HG03103 (cell line): Measurements from ENCODE around the gene ADAMTS14.
"Not testable (repeated sequence)": the region's sequence is repeated elsewhere in the genome, so short reads cannot be mapped to it uniquely, and the experiment has no call there.

Source experiments
- ATAC-seq: cut with Tn5 transposase; IDR thresholded peaks from one replicate; pipeline ENCODE4 v1.9.1; 2021; ENCODE audit warnings: low read depth; ENCODE audit not compliant: unreplicated experiment

Gene ADAMTS14

GRCh38 chr10:70762441-70763175 lies 90.3 kb downstream of the ADAMTS14 start:
- ATAC-seq = no peak

- no peak for ATAC-seq
Measured at GRCh38 chr10:70763567-70763966, 91.3 kb downstream of the ADAMTS14 start.

- no peak for ATAC-seq
Measured at GRCh38 chr10:70765794-70766594, 93.7 kb downstream of the ADAMTS14 start.

GRCh38 chr10:70768026-70768685 lies 95.8 kb downstream of the ADAMTS14 start:
- not testable (repeated sequence) for ATAC-seq

GRCh38 chr10:70769121-70769520 lies 96.8 kb downstream of the ADAMTS14 start:
- ATAC-seq = no peak

GRCh38 chr10:70770001-70770400 lies 97.7 kb downstream of the ADAMTS14 start:
- ATAC-seq = no peak

DNA sequence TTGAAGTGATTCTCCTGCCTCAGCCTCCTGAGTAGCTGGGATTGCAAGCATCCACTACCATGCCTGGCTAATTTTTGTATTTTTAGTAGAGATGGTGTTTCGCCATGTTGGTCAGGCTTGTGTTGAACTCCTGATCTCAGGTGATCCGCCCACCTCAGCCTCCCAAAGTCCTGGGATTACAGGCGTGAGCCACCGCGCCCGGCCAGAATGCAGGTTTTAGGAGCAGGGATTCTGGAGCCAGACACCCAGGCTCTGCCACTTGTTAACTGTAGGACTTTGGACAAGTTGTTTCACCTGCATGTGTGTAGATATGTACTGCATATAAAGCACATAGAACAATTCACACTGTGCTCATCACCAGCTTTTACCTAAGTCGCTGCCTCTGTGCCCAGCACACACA lies 98.2 kb downstream of the ADAMTS14 start:
- not testable (repeated sequence) for ATAC-seq

DNA sequence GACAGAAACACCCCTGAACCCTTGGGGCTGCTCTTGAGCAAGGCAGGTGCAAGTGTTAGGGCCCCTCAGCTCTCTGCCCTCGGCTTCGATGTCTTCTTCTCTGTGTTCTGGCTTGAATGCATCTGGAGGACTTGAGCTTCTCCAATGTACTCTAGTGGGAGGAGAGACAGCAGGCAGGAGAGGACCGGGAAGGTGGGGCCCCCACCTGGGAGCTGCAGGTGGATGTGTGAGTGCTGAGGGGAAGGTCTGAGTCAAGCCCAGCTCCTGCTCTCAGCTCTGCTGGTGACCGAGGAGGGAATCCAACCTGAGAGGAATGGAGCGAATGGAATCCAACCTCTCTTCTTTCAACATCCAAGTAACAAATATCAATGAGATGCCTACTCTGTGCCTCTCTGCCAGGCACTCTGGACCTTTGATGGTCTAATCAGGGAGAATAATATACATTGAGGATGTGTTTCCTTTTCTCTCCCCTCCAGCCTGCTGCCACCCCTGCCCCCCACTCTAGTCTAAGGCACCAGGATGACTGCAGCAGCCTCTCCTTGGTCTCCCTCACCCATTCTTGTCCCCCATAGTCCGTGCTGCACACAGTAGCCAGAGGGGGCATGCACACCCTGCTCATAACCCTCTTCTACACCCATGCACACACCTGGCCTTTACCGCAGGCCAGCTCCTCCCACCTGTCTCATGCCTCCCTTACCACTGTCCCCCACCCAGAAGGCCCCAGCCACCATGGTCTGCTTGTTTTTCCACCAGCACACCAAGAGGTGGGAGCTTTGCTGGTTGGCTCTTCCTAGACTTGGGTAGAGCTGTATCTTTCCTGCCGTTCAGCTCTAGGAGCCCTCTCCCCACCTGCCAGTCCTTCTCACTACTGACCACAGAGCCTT lies 99.2 kb downstream of the ADAMTS14 start:
- no peak for ATAC-seq

DNA sequence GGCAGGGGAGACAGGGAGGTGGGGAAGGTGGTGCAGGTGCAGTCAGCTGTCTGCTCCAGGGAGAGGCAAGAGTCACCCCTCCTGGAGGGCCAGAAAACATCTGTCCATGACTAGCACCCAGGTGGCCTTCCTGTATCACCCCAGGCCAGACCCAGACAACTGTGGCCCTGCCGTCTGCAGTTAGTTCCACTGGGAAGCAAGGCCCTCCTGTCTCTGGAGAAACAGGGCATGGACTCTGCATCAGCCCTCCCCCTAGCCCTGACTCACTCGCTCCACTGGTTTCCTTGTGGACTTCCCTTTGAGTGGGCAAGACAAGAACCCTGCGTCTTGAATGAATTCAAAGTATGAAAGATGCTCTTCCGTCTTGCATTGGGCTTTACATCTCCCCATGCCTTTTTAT lies 100.3 kb downstream of the ADAMTS14 start:
- ATAC-seq = no peak

- no peak for ATAC-seq
Measured at GRCh38 chr10:70773461-70773860, 101.2 kb downstream of the ADAMTS14 start.

- ATAC-seq = no peak
Measured at GRCh38 chr10:70773965-70774809, 101.9 kb downstream of the ADAMTS14 start.

DNA sequence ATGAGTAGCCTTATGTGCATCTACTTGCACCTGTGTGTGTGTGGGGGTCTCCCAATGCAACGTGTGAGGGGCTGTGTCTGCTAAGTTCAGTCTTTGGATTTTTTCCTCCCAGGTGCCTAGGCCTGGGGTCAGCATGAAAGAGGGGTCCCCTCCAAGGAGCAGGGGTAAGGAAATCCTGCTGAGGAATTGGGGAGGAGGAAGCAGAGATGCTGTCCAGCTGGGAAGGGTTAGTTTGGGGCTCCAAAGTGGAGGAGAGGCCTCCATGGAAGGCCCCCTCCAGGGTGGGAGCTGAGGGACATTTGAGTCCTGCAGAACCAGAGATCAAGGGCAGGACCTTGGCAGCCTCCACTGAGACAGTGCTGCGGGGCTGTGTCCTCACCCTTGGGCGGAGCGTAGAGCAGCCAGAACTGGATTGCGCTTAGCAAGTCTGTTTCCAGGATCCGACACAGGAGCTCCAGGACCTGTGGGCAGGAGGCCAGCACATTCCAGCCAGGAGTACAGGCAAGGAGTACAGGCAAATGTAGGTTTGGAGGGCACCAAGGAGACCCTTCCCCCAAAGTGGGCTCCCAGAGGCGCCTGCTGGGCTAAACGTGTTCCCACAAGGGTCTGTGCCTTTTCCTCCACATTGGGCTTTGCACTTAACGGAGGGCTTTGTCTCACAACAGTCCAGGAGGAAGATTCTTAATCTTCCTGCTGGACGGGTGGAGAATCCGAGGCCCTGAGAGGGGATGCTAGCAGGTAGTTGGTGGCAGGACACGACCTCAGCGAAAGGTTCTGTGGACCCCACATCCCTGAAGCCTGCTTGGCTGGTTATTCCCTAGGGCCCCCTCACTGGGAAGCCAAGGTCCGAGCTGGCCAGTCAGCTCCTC lies 102.7 kb downstream of the ADAMTS14 start:
- no peak for ATAC-seq

DNA sequence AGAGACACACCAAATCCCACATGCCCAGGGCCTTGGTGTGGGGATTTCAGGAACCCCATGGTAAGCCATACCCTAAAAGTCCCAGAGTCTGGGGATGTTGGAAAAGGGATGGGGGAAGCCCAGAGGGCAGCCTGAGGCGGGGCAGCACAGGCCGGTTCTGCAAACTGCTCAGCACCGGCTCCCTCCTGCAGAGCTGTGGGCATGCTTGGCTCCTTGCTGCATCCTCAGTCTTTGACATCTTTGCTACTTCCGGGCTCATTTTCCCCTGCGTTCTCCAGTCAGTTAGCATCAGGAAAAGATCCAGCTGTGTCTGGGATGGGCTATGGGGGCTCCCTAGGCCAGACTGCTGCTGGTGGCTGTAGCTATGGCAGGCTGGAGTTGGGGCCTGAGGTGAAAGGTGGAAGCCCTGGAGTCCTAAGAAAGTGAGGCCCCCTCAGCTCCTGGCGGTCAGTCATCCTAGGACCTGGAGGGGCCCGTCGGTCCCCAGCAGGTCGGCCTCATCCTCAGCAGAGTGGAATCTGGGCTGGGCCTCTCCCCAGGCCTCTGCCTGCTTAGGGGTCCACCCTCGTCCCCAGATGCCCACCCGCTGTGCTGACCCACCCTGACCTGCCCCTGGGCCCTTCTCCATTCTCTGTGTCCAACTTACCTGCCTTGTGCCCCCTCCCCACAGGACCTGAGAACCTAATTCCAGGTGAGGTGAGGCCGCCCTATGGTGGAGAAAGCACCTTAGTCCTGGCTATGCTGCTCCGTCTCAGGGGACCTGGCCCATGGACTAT lies 103.6 kb downstream of the ADAMTS14 start:
- ATAC-seq = no peak

GRCh38 chr10:70776455-70777005 lies 104.2 kb downstream of the ADAMTS14 start:
- no peak for ATAC-seq

DNA sequence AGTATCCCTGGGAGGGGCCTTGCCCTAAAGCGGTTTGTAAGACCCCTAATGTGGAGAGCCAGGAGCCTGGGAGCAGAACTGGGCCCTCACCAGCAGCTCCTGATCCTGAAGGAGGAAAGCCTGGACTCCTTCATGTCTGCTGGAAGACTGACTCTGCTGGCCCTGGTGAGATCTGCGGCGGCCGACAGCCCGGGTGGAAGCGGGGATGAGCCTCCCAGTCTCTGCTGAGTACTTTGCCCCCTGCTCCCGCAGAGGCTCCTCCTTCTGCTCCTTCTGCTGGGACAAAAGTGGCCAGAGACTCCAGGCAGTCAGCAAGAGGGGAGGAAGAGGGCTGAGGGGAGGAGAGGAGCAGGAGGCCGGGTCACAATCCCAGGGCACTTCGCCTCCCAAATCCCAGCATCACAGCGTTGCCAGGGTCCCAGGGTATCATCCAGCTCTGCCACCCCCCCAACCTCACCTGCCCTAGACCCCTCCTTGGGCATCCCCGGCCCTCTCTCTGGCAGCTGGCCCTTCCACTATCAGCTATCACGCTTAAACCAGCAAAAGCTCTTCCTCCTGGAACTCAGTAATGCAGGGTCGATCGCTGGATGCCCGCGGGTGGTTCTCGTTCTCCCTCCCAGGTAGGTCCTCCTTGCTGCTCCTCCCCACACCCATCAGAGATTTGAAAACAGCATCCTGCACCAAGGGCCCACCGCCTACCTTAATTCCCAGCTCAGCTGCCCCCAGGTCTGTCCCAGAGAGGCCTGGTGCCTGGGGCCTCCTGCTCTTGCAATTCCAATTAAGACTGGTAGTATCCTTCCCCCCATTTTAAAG lies 105.0 kb downstream of the ADAMTS14 start:
- ATAC-seq = no peak

GRCh38 chr10:70778267-70778924 lies 106.1 kb downstream of the ADAMTS14 start:
- no peak for ATAC-seq
